ENCODE measurements around the gene CDK16. TPM values are rescaled to one million over a fixed set of nuclear protein-coding genes. Genes with fewer than 3 reads are reported as not detected.
A peak's percentile ranks its signal among the peaks of the same experiment; 100 is the strongest.

CDK16 gene
- total and polyA plus RNA-seq, 2 of the 4 experiments (the other 2 are of a cell fraction): 85.3 to 106 TPM

GRCh38 chrX:47218280-47218919 is at the start of gene CDK16 (continued):
- no peak for TF ChIP-seq MAZ (IDR thresholded peaks at IDR 0.05; ENCODE audit: borderline replicate concordance, low read depth, low read length)
- TF ChIP-seq RFX5 (IDR thresholded peaks at IDR 0.05; ENCODE audit: low read depth, low read length): no peak
- TF ChIP-seq RCOR1 (IDR thresholded peaks at IDR 0.05; ENCODE audit: insufficient replicate concordance, low read length): no peak
- peak; percentile 96 for TF ChIP-seq BHLHE40 (IDR thresholded peaks at IDR 0.05; ENCODE audit: low read depth, low read length)

GRCh38 chrX:47169273-47169672 is 49.2 kb upstream of the CDK16 start:
- Histone ChIP-seq H3K27ac (ENCODE audit: insufficient read depth, low read length) (no peak overlapping the region), H2BK120ac (ENCODE audit: low read depth, low read length) (no peak overlapping the region), H4K20me1 (ENCODE audit: insufficient read depth, low read length) (peaks cover 25% of the 10 kb centered on the region), H4K8ac (ENCODE audit: low read depth in 2 of 2, low read length in 2 of 2) (no peak overlapping the region), H2AK5ac (ENCODE audit: low read depth, low read length) (no peak overlapping the region), H3K56ac (ENCODE audit: extremely low read depth, insufficient read depth, low read length) (no peak overlapping the region), H3K4me1 (ENCODE audit: control insufficient read depth, insufficient read depth, low read length) (no peaks in the 10 kb centered on the region), H3K4me3 (ENCODE audit: insufficient read depth, low read depth, low read length) (no peak overlapping the region), H4K5ac (ENCODE audit: low read depth, low read length) (no peak overlapping the region), H3K9me3 (ENCODE audit: control insufficient read depth, insufficient read depth, low read length) (no peaks in the 10 kb centered on the region), H2AFZ (replicated peaks; ENCODE audit: low read length, poor library complexity) (no peak overlapping the region), H3K4me2 (ENCODE audit: low read depth, low read length) (no peak overlapping the region), H3K79me1 (ENCODE audit: low read depth in 1 of 2, low read length in 2 of 2) (peaks cover 0 to 11% of the 10 kb centered on the region in 2 experiments; a peak in 1 of 4 replicates), H4K91ac (ENCODE audit: insufficient read depth, low read depth, low read length) (no peak overlapping the region), H2AK9ac (replicated peaks; ENCODE audit: low read depth, low read length, poor library complexity) (no peak overlapping the region), H3K9ac (ENCODE audit: low read depth, low read length) (no peak overlapping the region), H3K23ac (ENCODE audit: low read depth, low read length) (no peak overlapping the region), H3K18ac (ENCODE audit: low read depth, low read length) (no peak overlapping the region), H2BK20ac (ENCODE audit: low read depth, low read length) (no peak overlapping the region), H3K27me3 (ENCODE audit: control insufficient read depth, insufficient read depth, low read length) (peaks cover 8% of the 10 kb centered on the region; the same call in 1 of the 2 replicates), H3K4ac (ENCODE audit: low read depth, low read length) (no peak overlapping the region), H2BK5ac (ENCODE audit: low read depth, low read length, poor library complexity, severe bottlenecking) (no peak overlapping the region), H3K36me3 (ENCODE audit: control insufficient read depth, insufficient read depth, low read length) (peaks cover 25% of the 10 kb centered on the region), H3K14ac (replicated peaks; ENCODE audit: low read depth, low read length) (no peak overlapping the region), H2BK15ac (ENCODE audit: low read depth, low read length) (no peak overlapping the region), H3K9me1 (ENCODE audit: insufficient read depth, low read length) (0 out of 2 replicates have a peak, but pooled peaks cover 4% of the 10 kb centered on the region)
- ATAC-seq (ENCODE audit: low read depth): no peak
- ChIA-PET CTCF (no interaction called here), POLR2A (ENCODE audit: unreplicated experiment) (no interaction called here)
- dilution Hi-C loops (cut with HindIII; ENCODE audit: low sequenced_read_pairs, unreplicated experiment) (no loop called here), in situ Hi-C loops (cut with MboI; ENCODE audit: low sequenced_read_pairs) (no loop called here), intact Hi-C loops (cut with micrococcal nuclease) (no loop called here)
- no TSS peak for BruUV-seq (replicated peaks)
- TF ChIP-seq NFE2L2 (IDR thresholded peaks at IDR 0.05; ENCODE audit: low read depth, low read length) (no peak), MXI1 (IDR thresholded peaks at IDR 0.05; ENCODE audit: borderline replicate concordance, low read depth, low read length) (no peak), MAFK (IDR thresholded peaks at IDR 0.05; ENCODE audit: low read depth, low read length) (no peak), RFX5 (IDR thresholded peaks at IDR 0.05; ENCODE audit: low read depth, low read length) (no peak), BHLHE40 (IDR thresholded peaks at IDR 0.05; ENCODE audit: low read depth, low read length) (no peak), RCOR1 (IDR thresholded peaks at IDR 0.05; ENCODE audit: insufficient replicate concordance, low read length) (no peak), FOS (IDR thresholded peaks at IDR 0.05; ENCODE audit: low read depth, low read length) (no peak), RAD21 (IDR thresholded peaks at IDR 0.05; ENCODE audit: low read length) (no peak), POLR2A (IDR thresholded peaks at IDR 0.05; ENCODE audit: low read depth, low read length) (no peak), CTCF (conservative IDR thresholded peaks at IDR 0.05; ENCODE audit: low read depth, low read length) (no peak), CEBPB (IDR thresholded peaks at IDR 0.05; ENCODE audit: low read depth, low read length) (no peak), CHD1 (IDR thresholded peaks at IDR 0.05; ENCODE audit: low read depth, low read length) (no peak), MAZ (IDR thresholded peaks at IDR 0.05; ENCODE audit: borderline replicate concordance, low read depth, low read length) (no peak), SMC3 (IDR thresholded peaks at IDR 0.05; ENCODE audit: low read depth, low read length) (no peak), USF2 (IDR thresholded peaks at IDR 0.05; ENCODE audit: low read depth, low read length) (no peak)
- no peak for DNase-seq
- 94% methylated on average over 11 of the region's 19 CpGs; no CpG with 5 or more reads in 1 of the 2 experiments for WGBS, 2 experiments (ENCODE audit: extremely low coverage in 2 of 2, insufficient read length in 1 of 2)
